Panc1 (cell line): ENCODE measurements around the gene EP300.

Source experiments
- CTCF ChIP-seq: fragments of 450-650 bp; IDR thresholded peaks from 2 replicates; pipeline ENCODE4 v1.5.1; 2017; ENCODE audit warnings: mild to moderate bottlenecking
- POLR2AphosphoS5 ChIP-seq: IDR thresholded peaks from 2 replicates; pipeline ENCODE4 v1.6.1; 2012; ENCODE audit warnings: mild to moderate bottlenecking, low read depth, low read length, moderate library complexity
- REST ChIP-seq, 2 experiments: IDR thresholded peaks; 2 replicates each; pipeline ENCODE4 v1.6.1; 2011 to 2012; ENCODE audit warnings: low read depth in 2 of 2, control low read depth in 1 of 2, low read length in 1 of 2, mild to moderate bottlenecking in 1 of 2, moderate library complexity in 1 of 2; ENCODE audit not compliant: insufficient read depth in 1 of 2
- SIN3A ChIP-seq: IDR thresholded peaks from 2 replicates; pipeline ENCODE4 v1.6.1; 2012; ENCODE audit warnings: low read depth, mild to moderate bottlenecking, low read length, moderate library complexity, borderline replicate concordance; ENCODE audit not compliant: insufficient read depth
- TCF7L2 ChIP-seq: IDR thresholded peaks from 2 replicates; pipeline ENCODE4 v1.6.1; 2011; ENCODE audit warnings: mild to moderate bottlenecking, low read depth, low read length, inconsistent platforms

GRCh38 chr22:41216984-41217383 lies 124.6 kb downstream of the EP300 start:
- TF ChIP-seq CTCF (no peak), POLR2AphosphoS5 (no peak), REST (IDR thresholded peaks at IDR 0.05; ENCODE audit: insufficient read depth in 1 of 2, low read depth in 2 of 2, low read length in 1 of 2) (no peak), TCF7L2 (no peak), SIN3A (no peak)
